HG02885 (cell line): ENCODE measurements around the gene GJB3.
"Not testable (repeated sequence)": the region's sequence is repeated elsewhere in the genome, so short reads cannot be mapped to it uniquely, and the experiment has no call there.

Experiments
- ATAC-seq: cut with Tn5 transposase; IDR thresholded peaks from one replicate; pipeline ENCODE4 v1.9.1; 2021; ENCODE audit warnings: mild to moderate bottlenecking; ENCODE audit not compliant: unreplicated experiment, poor library complexity

GJB3 gene

GRCh38 chr1:34816778-34817177, 35.8 kb downstream of the GJB3 start:
- ATAC-seq = no peak

- not testable (repeated sequence) for ATAC-seq
Observed at GRCh38 chr1:34818862-34819261, 37.8 kb downstream of the GJB3 start.

- ATAC-seq = no peak
Observed at GRCh38 chr1:34822202-34822601, 41.2 kb downstream of the GJB3 start.

- ATAC-seq = no peak
Observed at GRCh38 chr1:34824817-34825454, 43.9 kb downstream of the GJB3 start.

GRCh38 chr1:34825455-34826091, 44.6 kb downstream of the GJB3 start:
- ATAC-seq = no peak

- ATAC-seq = no peak
Observed at GRCh38 chr1:34827341-34827941, 46.4 kb downstream of the GJB3 start.

GRCh38 chr1:34828611-34829010, 47.6 kb downstream of the GJB3 start:
- no peak for ATAC-seq

- ATAC-seq = no peak
Observed at GRCh38 chr1:34829250-34829649, 48.2 kb downstream of the GJB3 start.

- ATAC-seq = no peak
Observed at GRCh38 chr1:34831721-34832246, 50.8 kb downstream of the GJB3 start.

GRCh38 chr1:34833711-34834110, 52.7 kb downstream of the GJB3 start:
- no peak for ATAC-seq
